ENCODE measurements around the gene BIN1.

- TF ChIP-seq, protein P1, sequence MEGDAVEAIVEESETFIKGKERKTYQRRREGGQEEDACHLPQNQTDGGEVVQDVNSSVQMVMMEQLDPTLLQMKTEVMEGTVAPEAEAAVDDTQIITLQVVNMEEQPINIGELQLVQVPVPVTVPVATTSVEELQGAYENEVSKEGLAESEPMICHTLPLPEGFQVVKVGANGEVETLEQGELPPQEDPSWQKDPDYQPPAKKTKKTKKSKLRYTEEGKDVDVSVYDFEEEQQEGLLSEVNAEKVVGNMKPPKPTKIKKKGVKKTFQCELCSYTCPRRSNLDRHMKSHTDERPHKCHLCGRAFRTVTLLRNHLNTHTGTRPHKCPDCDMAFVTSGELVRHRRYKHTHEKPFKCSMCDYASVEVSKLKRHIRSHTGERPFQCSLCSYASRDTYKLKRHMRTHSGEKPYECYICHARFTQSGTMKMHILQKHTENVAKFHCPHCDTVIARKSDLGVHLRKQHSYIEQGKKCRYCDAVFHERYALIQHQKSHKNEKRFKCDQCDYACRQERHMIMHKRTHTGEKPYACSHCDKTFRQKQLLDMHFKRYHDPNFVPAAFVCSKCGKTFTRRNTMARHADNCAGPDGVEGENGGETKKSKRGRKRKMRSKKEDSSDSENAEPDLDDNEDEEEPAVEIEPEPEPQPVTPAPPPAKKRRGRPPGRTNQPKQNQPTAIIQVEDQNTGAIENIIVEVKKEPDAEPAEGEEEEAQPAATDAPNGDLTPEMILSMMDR (IDR thresholded peaks at IDR 0.05; ENCODE audit: borderline replicate concordance, extremely low read depth, low read length, poor library complexity, severe bottlenecking), result no peak
- TF ChIP-seq EZH2 (IDR thresholded peaks at IDR 0.05; ENCODE audit: borderline replicate concordance, low read depth, low read length, severe bottlenecking), result no peak
Measured at GRCh38 chr2:127070221-127070620, 36.7 kb downstream of the BIN1 start.

Measured in DND-41 (cell line).